GM18499 (cell line): ENCODE results near the gene POP7.
"Not testable (repeated sequence)": the region's sequence is repeated elsewhere in the genome, so short reads cannot be mapped to it uniquely, and the experiment has no call there.

Source experiments
- ATAC-seq: cut with Tn5 transposase; IDR thresholded peaks from one replicate; pipeline ENCODE4 v1.9.1; 2021; ENCODE audit warnings: moderate number of reproducible peaks; ENCODE audit not compliant: insufficient read depth, unreplicated experiment

Gene POP7

DNA sequence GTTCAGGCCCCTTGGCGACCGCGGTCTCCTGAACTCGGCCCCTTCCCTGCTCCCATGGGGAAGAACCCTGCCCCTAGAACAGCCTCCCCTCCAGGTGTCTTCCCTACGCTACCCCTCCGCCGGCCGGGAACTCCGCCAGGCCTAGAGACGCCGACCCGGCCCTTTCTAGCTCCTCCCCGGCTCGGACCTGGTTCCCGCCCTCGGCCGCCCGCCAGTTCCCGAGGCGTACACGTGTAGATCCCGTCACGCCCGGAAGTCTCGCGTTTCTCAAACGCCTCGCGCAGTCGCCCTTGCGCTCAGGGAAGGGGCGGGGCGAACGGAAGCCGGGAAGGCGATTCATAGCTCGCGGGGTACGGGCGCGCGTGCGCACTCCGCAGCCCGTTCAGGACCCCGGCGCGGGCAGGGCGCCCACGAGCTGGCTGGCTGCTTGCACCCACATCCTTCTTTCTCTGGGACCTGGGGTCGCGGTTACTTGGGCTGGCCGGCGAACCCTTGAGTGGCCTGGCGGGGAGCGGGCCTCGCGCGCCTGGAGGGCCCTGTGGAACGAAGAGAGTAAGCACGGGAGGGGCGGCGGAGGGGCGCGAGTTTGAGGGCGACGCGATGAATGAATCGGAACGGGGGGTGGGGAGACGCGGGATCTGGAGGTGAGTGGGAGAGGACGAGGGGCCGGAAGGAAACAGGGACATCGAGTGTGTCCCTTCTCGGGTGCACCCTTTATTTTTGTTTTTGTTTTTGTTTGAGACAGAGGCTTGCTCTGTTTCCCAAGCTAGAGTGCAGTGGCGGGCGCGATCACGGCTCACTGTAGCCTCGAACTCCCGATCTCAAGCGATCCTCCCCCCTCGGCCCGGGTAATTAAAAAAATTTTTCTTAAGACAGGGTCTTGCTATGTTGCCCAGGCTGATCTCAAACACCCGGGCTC lies at the start of gene POP7:
POP7 (plus strand) TSS at position 369 of the 919 bp plus-strand sequence. CDS start 710 bp downstream, outside the sequence.
- ATAC-seq, result peak; percentile 58

DNA sequence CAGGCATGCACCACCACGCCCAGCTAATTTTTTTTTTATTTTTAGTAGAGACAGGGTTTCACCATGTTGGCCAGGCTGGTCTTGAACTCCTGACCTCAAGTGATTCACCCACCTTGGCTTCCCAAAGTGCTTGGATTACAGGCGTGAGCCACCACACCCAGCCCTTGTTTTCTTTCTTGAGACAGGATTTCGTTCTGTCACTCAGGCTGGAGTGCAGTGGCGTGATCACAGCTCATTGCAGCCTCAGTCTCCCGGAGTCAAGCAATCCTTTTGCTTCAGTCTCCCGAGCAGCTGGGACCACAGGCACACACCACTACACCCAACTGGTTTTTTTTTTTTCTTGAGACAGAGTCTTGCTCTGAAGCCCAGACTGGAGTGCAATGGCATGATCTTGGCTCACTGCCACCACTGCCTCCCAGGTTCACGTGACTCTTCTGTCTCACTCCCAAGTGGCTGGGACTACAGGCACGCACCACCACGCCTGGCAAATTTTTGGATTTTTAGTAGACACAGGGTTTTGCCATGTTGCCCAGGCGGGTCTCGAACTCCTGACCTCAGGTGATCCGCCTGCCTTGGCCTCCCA lies 43.6 kb upstream of the POP7 start:
- ATAC-seq, result not testable (repeated sequence)

DNA sequence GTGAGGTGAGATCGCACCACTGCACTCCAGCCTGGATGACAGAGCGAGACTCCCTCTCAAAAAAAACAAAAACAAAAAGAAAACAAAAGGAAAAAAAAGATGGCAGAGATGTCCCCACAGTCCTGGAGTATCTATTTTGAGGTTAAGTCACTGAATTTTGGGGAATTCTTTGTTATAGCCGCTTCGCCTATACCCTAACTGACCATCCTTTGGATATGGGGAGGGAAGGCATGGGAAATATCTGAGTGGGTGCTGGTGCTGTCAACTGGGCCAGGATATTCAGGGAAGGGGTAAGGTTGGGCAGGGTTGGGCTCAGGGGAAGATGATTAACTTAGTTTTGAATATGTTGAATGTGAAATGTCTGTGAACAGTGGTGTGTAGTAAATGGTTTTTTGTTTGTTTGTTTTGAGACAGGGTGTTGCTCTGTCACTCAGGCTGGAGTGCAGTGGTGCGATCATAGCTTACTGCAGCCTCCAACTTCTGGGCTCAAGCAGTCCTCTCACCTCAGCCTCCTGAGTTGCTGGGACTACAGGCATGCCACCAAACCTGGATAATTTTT lies 40.7 kb upstream of the POP7 start:
- no peak for ATAC-seq

DNA sequence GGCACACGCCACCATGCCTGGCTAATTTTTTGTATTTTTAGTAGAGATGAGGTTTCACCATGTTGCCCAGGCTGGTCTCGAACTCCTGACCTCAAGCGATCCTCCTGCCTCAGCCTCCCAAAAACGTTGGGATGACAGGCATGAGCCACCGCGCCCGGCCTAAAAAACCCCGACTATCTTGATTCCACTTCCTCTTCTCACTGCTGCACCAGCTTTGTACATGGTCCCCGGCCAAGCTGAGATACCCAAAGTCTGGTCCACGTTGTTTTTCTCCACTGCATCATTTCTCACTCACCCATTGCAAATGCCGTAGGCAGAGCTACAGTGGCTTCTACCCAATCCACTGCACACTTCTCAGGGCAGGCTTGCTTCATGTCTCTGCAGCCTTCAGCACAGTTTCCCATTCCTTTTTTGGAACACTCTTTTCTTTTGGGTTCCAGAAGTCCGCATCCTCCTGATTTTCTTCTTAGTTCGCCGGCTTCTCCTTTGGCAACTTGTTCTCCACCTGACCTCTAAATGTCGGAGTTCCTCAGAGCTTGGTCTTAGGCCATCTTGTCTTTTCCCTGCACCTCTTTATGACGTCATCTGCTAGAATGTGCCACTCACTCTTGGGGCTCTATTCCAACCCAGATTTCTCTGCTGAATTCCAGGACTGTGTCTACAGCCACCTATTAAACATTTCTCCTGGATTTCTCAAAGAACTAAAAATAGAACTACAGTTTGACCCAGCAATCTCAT lies 38.4 kb upstream of the POP7 start:
- no peak for ATAC-seq

DNA sequence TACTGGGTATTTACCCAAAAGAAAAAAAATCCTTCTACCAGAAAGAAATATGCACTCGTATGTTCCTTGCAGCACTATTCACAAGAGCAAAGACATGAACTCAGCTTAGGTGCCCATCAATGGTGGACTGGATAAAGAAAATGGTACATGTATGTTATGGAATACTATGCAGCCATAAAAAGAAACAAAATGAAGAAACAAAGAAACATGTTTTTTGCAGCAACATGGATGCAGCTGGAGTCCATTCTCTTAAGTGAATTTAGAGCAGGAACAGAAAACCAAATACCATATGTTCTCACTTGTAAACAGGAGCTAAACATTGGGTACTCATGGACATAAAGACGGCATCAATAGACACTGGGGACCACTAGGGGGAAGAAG lies 37.9 kb upstream of the POP7 start:
- ATAC-seq, result no peak

DNA sequence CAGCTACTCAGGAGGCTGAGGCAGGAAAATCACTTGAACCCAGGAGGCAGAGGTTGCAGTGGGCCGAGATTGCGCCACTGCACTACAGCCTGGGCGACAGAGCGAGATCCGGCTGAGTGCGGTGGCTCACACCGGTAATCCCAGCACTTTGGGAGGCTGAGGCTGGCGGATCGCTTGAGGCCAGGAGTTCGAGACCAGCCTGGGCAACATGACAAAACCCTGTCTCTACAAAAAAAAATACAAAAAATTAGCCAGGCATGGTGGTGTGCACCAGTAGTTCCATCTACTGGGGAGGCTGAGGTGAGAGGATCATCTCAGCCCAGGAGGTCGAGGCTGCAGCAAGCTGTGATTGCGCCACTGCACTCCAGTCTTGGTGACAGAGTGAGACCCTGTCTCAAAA lies 36.8 kb upstream of the POP7 start:
- ATAC-seq, result not testable (repeated sequence)

DNA sequence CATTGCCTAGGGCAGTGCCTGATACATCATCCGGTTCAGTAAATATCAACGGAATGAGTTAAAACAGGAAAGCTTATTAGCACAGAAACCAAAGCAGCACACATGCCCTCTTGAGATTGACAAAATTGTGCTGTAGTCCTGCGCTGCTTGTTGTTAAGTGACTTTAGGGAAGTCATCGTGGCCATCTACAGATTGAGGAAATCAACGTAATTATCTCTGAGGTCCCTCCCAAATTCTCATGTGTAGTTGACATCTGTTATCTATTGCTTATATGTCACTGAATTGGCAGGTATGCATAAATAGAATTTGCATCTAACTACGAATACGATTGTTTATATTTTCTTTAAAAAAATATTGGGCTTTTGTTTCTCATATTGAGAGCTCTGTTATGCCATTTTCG lies 35.8 kb upstream of the POP7 start:
- no peak for ATAC-seq

DNA sequence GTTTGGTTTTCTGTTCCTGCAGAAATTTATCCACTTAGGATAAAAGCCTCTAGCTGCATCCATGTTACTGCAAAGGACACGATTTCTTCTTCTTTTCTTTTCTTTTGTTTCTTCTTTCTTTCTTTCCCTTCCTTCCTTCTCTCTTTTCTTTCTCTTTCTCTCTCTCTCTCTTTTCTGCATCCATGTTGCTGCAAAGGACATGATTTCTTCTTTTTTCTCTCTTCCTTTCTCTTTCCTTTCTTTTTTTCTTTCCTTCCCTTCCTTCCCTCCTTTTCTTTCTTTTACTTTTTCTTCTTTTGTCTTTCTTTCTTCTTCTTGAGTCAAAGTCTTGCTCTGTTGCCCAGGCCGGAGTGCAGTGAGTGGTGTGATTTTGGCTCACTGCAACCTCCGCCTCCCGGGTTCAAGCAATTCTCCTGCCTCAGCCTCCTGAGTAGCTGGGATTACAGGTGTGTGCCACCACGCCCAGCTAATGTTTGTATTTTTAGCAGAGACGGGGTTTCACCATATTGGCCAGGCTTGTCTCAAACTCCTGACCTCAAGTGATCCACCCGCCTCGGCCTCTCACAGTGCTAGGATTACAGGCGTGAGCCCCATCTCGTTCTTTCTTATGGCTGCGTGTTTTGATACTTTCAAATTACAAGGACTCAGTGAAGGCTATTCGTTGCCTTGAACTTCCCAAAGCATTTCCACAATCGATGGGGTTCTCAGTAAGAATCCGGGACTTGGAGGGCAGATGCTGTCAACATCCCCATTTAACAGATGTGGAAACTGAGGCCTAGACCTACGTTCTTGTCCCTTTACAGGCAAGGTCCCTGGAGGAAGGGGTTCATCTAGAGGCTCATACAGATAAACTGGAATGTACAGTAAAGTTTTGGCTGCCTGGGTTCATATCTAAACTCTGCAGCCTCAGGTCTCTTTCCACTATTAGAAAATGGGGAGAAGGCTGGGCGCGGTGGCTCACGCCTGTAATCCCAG lies 34.3 kb upstream of the POP7 start:
- ATAC-seq, result no peak

DNA sequence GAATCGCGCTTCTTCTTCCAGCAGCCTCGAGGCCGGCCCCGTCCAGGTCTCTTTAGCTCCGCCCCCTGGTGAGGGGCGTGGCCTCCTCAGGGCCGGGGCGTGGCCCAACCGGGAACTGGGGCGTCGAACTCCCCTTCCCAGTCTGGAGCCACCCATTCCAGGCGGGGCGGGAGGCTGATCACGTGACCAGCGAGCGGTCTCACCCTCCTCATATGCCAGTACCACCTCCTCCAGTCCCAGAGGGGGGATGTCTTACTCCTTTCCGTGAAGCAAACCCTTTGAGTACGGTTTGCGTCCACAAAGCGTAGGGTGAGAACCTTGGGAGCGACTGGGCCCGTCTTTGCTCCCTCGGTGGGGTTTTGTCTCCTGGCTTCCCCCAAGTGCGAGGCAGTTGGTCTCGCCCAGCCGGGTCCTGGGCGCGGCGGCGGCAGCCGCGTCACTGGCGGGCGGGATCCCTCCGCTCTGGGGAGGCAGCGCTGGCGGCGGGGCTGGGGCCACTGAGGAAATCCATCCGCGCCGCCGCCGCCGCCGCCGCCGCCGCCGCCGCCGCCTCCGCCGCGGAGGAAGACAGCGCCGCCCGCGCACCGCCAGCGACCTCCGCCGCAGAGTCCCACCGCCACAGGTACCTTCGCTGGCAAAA lies 32.5 kb upstream of the POP7 start, which contains the start of gene GNB2:
GNB2 (plus strand) TSS at position 439 of the 640 bp plus-strand sequence. CDS start 2,526 bp downstream, outside the sequence.
- ATAC-seq, result peak; percentile 44

DNA sequence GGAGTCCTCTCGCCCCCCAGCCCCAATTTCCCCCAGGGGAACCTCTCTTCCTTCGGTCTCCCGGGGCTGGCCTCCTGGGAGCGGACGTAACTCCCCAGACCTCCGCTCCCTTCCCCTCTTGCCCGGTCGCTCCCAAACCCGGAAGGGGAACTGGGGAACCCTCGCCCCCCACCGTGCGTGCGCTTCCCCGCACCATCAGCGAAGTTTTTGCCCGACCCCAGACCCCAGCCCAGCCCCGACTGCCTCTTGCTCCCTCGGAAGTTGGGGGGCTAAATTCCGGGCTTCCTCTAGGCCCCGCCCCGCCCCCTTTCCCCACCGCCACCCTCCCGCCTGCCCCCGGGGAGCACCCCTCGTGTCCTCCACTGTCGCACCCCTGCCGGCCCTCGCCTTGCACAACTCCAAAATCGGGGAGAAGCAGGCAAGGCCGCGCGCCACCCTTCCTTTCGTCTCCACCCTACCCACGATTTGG lies 31.9 kb upstream of the POP7 start:
- ATAC-seq, result no peak

DNA sequence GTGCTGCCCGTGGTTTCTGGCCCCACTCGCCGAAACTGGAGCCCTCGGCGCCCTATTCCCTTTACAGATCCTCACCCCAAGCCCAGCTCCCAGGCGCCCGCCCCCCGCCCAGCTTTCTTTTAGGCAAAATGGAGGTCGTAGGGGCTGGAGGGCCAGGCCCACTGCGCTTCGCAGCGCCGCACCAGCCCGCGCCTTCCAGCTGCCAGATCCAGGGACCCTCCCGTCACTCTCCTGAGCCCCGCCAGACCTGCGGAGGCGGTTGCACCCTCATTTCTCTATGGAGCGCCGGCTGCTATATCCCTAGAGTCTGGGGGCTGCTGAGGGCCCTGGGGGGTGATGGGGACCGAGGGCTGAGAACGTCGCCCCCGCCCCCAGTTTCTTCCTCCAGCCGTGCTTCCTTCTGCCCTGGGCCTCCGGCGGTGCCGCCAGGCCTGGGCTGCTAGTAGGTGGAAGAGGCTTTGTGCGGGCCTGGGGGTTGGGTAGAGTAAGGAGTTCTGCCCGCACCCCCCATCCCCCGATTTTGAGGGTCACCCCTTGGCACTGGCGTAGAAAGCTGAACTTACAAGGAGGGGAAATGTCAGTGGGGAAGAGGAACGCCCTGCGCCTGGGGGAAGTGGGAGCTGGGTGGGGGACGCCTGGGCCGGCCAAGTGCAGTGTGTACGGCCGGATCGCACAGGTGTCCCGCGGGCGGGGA lies 31.4 kb upstream of the POP7 start:
- no peak for ATAC-seq

DNA sequence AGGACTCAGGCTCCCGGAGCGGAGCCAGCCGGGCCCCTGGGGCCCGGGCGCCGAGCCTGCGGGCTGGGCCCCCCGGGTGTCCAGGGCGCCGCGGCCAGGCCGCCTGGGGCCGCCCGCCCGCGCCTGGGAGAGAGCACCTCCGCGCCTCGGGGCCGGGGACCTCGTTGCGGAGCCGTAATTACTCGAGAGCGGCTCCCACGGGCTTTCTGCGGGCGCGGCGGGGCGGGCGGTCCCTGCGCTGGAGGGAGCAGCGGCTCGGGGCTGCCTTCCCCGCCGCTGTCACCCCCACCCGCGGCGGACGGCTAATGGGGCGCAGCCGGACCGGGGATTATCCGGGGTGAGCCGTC lies 30.8 kb upstream of the POP7 start:
- ATAC-seq, result no peak

DNA sequence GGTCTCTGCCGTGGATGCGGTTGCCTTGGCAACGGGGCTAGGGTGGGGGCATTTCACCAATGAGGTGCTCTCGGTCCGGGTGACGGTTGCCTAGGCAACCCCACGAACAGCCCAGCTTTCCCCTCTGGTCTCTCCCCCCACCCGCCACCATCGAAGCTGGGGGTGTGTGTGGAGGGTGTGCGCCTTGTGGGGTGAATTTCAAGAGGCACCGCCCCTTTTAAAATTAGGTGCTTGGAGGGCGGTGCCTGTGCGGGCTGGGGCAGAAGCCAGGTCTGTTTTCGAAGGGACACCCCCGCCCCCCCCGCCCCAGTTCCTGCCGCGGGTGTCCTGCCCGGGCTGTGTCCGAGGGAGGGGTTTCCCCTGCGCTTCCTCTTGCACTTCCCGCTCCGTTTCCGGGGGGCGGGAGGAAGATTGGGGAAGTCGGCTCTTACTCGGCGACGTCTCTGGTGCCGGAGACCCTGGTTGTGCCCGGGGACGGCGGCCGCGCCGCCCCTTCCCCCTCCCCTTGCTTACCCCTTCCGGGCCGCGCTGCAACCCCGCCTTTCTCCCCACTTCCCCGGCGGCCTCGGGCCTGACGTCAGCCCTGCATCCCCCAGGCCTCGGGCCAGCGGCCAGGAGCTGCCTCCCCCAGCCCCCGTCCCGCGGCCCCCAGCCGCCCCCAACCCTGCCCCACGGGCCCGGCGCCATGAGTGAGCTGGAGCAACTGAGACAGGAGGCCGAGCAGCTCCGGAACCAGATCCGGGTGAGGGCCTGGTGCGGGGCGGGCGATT lies 30.2 kb upstream of the POP7 start:
- ATAC-seq, result no peak

DNA sequence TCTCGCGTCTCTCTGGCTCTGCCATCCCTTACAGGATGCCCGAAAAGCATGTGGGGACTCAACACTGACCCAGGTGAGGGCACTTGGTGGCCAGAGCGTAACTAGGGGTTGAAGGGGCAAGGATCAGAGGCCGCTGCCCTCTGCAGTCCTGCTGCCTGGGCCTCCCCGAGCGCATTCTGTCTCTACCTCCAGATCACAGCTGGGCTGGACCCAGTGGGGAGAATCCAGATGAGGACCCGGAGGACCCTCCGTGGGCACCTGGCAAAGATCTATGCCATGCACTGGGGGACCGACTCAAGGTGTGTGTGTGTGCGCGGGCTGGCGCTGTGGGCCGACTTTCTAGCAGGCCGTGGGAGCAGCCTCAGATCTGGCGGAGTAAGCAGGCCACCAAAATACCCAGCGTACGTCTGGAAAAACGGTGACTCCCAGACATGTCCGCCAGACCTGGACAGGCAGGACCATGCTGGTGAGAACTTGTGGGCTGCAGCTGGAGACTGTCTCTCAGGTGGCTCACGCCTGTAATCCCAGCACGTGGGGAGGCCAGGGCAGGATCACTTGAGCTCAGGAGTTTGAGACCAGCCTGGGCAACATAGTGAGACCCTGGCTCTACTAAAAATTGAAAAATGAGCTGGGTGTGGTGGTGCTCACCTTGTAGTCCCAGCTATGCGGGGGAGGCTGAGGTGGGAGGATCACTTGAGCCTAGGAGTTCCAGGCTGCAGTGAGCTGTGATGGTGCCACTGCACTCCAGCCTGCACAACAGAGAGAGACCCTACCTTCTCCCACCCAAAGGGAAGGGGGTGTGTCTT lies 29.2 kb upstream of the POP7 start:
- ATAC-seq, result no peak

DNA sequence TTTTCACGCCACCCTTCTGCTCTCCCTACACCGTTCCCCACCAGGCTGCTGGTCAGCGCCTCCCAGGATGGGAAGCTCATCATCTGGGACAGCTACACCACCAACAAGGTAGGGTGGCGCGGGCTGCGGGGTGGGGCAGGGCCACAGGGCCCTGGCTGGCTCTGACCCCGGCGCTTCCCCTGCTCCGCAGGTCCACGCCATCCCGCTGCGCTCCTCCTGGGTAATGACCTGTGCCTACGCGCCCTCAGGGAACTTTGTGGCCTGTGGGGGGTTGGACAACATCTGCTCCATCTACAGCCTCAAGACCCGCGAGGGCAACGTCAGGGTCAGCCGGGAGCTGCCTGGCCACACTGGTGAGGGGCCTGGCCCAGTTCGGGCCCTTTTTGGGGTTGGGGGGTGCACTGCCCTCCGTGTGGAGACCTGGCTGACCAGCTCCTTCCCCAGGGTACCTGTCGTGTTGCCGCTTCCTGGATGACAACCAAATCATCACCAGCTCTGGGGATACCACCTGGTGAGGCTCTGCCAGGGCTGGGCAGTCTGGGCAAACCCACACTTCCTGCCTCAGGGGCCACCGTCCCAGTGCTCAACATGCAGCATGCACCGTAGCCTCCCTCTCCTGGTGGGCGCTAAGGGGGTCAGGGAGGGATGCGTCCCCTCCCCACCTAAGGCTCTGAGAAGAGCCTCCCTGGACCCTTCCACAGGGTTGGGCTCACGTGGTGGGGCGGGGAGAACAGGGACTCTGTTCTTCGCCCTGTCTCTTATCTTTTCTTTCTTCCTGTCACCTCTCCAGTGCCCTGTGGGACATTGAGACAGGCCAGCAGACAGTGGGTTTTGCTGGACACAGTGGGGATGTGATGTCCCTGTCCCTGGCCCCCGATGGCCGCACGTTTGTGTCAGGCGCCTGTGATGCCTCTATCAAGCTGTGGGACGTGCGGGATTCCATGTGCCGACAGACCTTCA lies 28.3 kb upstream of the POP7 start:
- no peak for ATAC-seq
